GM19351 (cell line): ENCODE data around the gene PTTG1.

Source experiments
- ATAC-seq: cut with Tn5 transposase; IDR thresholded peaks from one replicate; pipeline ENCODE4 v1.9.1; 2021; ENCODE audit warnings: mild to moderate bottlenecking, moderate library complexity; ENCODE audit not compliant: unreplicated experiment

The PTTG1 gene

GRCh38 chr5:160470437-160471361 lies 49.0 kb downstream of the PTTG1 start:
- ATAC-seq, result no peak

DNA sequence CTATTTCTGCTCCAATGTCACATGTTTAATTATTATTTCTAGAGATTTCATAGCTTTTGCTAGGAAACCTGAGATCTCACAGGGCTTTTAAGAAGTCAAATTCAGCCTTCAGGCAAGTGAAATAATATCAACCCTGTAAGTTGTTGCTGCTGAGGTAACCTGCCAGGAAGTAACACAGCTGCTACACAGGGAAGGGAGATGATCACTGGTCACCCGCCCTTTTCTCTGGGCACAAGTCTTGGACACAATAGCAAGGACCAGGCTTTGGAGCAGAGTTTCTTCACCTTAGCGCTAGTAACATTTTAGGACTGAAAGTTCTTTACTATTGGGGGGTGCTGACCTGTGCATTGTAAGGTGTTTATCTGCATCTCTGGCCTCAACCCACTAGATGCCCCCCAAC lies 50.1 kb downstream of the PTTG1 start:
- no peak for ATAC-seq

GRCh38 chr5:160472482-160472881 lies 50.8 kb downstream of the PTTG1 start:
- ATAC-seq, result no peak

- ATAC-seq, result no peak
These were observed 52.0 kb downstream of the PTTG1 start for GRCh38 chr5:160473681-160474080.

DNA sequence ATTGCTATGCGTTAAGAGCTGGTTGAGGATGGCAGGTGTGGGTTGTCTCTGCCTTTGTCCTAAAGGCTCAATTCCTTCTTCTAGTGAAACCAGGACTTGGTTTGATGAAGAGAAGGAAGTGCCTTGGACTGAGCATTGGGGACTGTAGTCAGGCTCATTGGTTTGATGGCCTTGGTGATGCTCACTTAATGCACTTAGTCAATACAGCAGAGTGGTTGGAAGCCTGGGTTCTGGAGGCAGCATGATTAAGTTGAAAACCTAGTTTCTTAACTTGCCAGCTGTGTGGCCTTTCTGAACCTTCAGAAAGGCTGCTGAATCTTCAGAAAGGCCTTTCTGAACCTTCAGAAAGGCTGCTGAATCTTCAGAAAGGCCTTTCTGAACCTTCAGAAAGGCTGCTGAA lies 52.4 kb downstream of the PTTG1 start:
- ATAC-seq, result no peak

DNA sequence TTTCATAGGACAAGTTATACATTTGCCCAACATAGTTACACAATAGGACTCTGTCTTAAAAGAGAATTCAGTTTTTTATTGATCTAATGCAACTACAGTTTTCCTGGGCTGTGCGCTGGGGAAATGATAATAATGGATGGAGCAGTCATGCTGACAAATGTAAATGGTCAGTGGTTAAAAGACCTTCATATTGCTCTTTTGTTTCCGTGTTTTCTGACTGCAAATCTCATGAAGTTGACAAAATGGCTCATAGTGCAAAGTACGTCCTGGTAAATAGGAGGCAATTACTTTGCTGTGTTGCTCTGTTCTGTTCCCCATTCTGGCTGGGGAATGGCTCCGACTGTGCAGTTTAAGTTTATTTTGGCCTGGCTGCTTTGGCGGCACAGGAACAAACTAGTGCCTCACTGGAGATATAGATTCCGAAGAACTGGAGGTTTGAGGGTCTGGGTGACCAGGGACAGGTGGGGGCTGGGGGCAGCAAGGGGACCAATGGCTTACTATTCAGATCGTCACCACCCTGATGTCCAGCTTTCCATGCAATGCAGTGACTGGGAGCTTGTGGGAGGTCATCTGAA lies 54.3 kb downstream of the PTTG1 start:
- ATAC-seq, result no peak

DNA sequence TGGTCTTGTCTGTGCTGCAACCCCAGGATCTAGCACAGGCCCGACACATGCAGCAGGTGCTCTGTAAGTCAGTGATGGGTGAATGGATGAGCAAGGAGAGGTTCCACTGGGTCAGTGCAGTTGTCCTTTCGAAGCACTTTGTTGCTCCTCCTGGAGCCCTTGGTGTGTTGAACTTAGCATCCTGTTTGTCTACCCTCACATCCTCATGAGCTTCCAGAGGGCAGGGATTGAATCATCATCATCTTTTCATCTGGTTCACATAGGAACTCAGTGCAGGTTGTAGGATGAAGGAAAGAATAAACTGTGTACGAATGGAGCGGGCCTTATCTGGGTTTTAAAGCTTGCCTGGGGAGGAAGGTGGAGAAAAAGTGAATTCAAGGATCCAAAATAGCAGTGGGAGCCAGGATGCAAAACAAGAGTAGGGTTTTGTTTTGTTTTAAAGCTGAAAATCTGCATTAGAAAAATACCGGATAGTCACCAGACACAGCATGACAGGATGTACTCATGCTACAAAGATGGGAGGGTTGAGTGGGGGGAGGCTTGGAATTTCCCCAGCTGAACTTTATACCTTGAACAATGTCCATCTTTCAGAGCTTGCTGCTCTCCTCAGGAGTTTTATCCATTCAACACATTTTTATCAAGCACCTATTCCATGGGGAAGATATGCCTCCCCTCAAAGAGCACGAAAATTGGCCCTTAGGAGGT lies 55.8 kb downstream of the PTTG1 start:
- ATAC-seq, result no peak

DNA sequence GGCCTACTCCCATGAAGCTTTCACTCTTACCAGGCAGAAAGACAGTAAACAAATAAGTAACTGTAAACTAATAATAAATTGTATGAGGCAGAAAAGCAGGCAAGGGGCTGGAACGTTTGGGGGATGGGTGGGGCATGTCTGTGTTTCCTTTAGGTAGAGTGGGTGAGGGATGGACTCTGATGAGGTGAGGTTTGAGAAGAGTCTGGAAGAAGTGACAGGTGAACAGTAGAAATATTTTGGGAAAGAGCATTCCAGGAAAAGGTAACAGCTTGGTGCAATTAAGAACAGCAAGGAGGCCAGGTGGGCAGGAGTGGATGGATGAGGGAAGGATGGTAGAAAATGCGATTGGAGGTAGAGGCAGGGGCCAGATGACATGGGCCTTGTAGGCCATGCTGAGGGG lies 56.5 kb downstream of the PTTG1 start:
- no peak for ATAC-seq
